HUES6 (cell line): ENCODE data around the gene SH3RF3.

Experiments used
- H3K27ac ChIP-seq: 2 replicates; pipeline ENCODE4 v1.7.0; 2013; ENCODE audit warnings: low read depth, mild to moderate bottlenecking, low read length, inconsistent platforms
- H3K27me3 ChIP-seq: 2 replicates; pipeline ENCODE4 v1.6.1; 2013; ENCODE audit warnings: low read length; ENCODE audit not compliant: control insufficient read depth, insufficient read depth
- H3K36me3 ChIP-seq: 2 replicates; pipeline ENCODE4 v1.6.1; 2013; ENCODE audit warnings: low read length; ENCODE audit not compliant: control insufficient read depth, insufficient read depth
- H3K4me1 ChIP-seq: 2 replicates; pipeline ENCODE4 v1.6.1; 2013; ENCODE audit warnings: low read length; ENCODE audit not compliant: control insufficient read depth, insufficient read depth
- H3K4me3 ChIP-seq: 2 replicates; pipeline ENCODE4 v1.5.1; 2013; ENCODE audit warnings: low read depth, low read length
- H3K9ac ChIP-seq: one replicate; pipeline ENCODE4 v1.6.1; 2013; ENCODE audit warnings: mild to moderate bottlenecking, low read length
- H3K9me3 ChIP-seq: 2 replicates; pipeline ENCODE4 v1.6.1; 2013; ENCODE audit warnings: low read depth, low read length; ENCODE audit not compliant: control insufficient read depth, insufficient read depth

SH3RF3 gene

DNA sequence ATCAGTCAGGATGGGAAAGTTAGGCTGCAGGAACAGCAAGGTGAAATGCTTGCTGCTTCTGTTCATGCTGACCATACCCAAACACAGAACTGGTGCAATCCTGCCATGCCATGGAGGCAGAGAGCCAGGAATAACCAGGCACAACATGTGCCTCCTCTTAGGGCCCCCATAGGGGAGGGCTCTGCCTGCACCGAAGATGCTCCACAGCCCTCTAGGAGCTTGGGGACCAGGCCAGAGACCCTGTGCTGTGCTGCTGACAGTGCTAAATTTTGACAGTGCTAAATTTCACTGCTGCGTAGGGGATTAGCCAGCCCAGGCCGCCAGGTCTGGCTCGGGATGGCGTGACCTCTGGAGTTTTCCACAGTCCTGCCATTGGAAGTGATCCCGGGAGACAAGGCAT, 173.3 kb downstream of the SH3RF3 start:
- H3K4me1 ChIP-seq: no peaks in the 10 kb centered on the region
- no peak overlapping the region for H3K27ac ChIP-seq
- no peak overlapping the region for H3K9ac ChIP-seq

DNA sequence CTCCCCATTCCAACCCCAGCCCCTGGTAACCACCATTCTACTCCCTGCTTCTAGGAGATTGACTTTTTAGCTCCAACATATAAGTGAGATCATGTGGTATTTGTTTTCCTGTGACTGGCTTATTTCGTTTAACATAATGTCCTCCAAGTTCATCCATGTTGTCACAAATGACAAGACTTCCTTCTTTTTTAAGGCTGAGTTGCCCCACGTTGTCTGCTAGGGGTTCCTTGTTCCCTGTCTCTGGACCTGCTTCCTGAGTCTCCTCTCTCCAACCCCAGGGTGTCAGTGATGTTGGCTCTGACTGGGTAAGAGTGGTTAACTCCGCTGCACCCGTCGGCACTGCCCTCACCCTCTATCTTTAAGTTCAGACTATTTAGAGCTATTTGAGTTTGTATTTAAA, 175.2 kb downstream of the SH3RF3 start:
- no peaks in the 10 kb centered on the region for H3K27me3 ChIP-seq
- no peak overlapping the region for H3K9ac ChIP-seq
- H3K36me3 ChIP-seq: no peaks in the 10 kb centered on the region
- H3K27ac ChIP-seq: no peak overlapping the region
- no peaks in the 10 kb centered on the region for H3K9me3 ChIP-seq
- H3K4me1 ChIP-seq: no peaks in the 10 kb centered on the region
- H3K4me3 ChIP-seq: no peak overlapping the region

More for the DNA sequence above, 173.3 kb downstream of the SH3RF3 start:
- H3K36me3 ChIP-seq: no peaks in the 10 kb centered on the region
- no peaks in the 10 kb centered on the region for H3K27me3 ChIP-seq
- H3K9me3 ChIP-seq: no peaks in the 10 kb centered on the region
- H3K4me3 ChIP-seq: no peak overlapping the region

DNA sequence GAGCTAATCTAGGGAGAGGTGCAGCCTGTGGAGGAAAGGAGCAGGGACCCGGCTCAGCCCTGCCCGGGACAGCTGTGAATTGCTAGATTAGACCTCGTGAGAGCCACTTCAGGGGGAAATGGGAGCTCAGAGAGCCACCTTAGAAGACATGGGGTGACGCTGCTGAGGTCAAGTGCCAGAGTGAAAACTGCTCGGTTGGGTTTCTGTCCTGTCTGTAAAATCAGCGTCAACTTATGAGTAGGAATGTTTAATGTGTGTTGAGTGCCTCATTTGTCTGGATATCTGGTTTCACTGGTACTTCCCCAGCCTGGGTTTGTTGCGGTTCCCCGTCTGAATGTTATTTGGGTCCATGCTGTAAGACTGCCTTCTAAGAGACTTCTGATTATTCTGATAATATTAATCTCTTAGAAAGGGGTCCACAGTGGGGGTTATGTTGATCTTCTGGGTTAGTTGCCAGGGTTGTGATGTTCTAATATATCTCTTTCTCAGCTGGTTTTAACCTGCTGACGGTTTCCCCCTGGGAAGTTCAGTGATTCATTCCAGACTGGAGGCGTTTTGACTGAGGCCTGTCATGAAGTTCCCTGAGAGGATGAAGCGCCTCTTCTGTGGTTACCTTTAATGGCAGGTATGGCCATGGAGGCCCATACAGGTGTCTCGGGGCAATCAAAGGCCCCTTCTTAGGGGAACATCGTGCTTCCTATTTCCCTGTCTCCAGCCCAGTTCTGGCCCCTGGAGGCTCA, 175.9 kb downstream of the SH3RF3 start:
- no peak overlapping the region for H3K27ac ChIP-seq

DNA sequence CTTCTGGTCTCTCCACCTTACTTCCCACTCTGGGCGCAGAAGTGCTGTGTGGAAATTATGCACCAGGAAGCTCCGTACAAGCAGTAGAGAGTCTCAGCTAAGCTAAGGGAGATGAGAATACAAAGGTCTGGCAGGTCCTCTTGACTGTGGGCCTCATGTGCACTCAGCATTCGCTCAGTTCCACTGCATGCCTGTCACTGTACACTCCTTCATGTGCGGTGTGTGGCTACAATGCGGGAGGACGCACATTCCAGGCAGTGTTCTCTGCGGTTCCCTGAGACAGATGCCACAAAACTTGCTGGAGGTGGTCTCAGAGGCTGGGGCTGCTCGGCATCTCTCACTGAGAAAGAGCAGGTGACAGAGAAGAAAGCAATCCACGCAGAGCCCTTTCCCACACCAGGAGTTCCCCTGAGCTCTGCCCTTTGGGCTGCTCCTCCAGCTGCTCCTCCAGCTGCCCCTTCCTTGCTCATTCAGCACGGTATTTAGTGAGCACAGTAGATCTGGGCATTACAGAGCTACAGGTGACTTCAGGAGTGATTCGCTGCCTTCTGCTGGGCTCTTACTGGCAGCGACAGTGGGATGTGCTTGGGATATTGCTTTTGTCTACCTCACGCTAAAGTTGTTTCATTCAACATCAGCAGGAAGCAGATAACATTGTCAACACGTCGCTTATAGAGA, 176.6 kb downstream of the SH3RF3 start:
- H3K4me1 ChIP-seq: no peaks in the 10 kb centered on the region
- H3K27me3 ChIP-seq: no peaks in the 10 kb centered on the region
- no peaks in the 10 kb centered on the region for H3K36me3 ChIP-seq
- H3K27ac ChIP-seq: no peak overlapping the region
- H3K9ac ChIP-seq: no peak overlapping the region
- no peaks in the 10 kb centered on the region for H3K9me3 ChIP-seq
- H3K4me3 ChIP-seq: no peak overlapping the region

More for the DNA sequence above, 175.9 kb downstream of the SH3RF3 start:
- Histone ChIP-seq H3K9ac (no peak overlapping the region), H3K9me3 (no peaks in the 10 kb centered on the region), H3K27me3 (no peaks in the 10 kb centered on the region), H3K4me3 (no peak overlapping the region), H3K4me1 (no peaks in the 10 kb centered on the region), H3K36me3 (no peaks in the 10 kb centered on the region)

- no peaks in the 10 kb centered on the region for H3K4me1 ChIP-seq
- H3K9me3 ChIP-seq: no peaks in the 10 kb centered on the region
- no peaks in the 10 kb centered on the region for H3K27me3 ChIP-seq
- H3K4me3 ChIP-seq: no peak overlapping the region
- no peak overlapping the region for H3K27ac ChIP-seq
- no peak overlapping the region for H3K9ac ChIP-seq
- no peaks in the 10 kb centered on the region for H3K36me3 ChIP-seq
These were observed 177.2 kb downstream of the SH3RF3 start for GRCh38 chr2:109306190-109306589.

- no peak overlapping the region for H3K4me3 ChIP-seq
- no peaks in the 10 kb centered on the region for H3K9me3 ChIP-seq
- no peaks in the 10 kb centered on the region for H3K4me1 ChIP-seq
- no peak overlapping the region for H3K9ac ChIP-seq
- H3K27me3 ChIP-seq: no peaks in the 10 kb centered on the region
- no peaks in the 10 kb centered on the region for H3K36me3 ChIP-seq
- H3K27ac ChIP-seq: no peak overlapping the region
These were observed 182.8 kb downstream of the SH3RF3 start for GRCh38 chr2:109311771-109312170.

DNA sequence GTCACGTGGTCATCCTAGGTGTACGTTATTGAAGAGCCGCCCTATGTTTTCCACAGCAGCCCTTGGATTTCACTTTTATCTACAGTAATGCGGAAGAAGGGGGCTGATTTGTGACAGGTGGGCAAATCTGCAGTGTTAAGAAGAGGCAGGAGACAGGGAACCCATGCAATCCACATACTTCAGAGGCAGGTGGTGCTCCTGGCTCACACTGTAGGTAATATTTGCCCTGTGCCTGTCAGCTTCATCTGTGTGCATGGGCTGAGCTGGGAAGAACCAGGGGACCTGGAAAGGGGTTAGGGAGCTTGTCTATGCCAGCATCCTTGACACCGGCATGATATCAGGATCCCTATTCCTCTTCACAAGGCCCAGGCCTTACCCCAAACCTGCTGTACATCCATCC, 183.9 kb downstream of the SH3RF3 start:
- Histone ChIP-seq H3K9ac (no peak overlapping the region), H3K27me3 (no peaks in the 10 kb centered on the region), H3K4me3 (no peak overlapping the region), H3K4me1 (no peaks in the 10 kb centered on the region), H3K36me3 (no peaks in the 10 kb centered on the region), H3K27ac (no peak overlapping the region), H3K9me3 (no peaks in the 10 kb centered on the region)

DNA sequence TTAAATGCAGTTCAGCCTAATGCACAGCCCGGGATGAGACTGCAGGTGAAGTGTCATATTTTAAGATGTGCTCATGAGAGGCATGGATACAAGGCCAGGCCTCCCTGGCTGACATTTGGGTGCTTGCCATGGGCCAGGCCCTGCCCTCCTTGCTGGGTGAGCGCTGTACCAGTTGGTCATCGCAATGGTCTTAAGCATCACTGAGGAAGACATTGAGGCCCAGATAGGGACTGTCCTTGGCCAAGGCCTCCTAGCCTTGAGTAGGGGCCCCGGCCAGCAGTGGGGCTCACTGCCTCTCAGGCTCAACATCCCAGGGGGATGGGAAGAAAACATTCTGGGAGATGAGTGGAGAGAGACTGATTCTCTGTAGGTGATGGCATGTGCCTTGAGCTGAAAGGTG, 184.3 kb downstream of the SH3RF3 start:
- no peaks in the 10 kb centered on the region for H3K4me1 ChIP-seq
- H3K4me3 ChIP-seq: no peak overlapping the region
- H3K9me3 ChIP-seq: no peaks in the 10 kb centered on the region
- no peaks in the 10 kb centered on the region for H3K36me3 ChIP-seq
- no peak overlapping the region for H3K9ac ChIP-seq
- H3K27ac ChIP-seq: no peak overlapping the region
- no peaks in the 10 kb centered on the region for H3K27me3 ChIP-seq

DNA sequence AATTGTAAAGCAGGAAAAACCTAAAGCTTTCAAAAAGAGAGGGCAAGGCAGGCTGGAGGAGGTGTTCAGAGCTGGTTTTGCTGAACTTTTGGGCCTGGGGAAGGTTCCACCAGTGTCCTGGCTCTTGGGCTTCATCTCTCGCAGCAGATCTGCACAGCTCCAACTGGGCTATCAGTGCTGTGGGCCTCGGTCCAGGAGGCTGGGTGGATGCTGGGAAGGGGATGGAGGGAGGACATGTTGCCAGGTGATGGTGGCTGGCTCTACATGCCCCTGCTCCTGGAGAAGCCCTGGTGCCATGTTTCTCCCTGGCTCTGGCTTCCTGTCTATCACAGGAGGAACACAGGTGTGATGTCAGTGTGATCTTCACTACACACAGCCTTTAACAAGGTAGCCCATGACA, 187.1 kb downstream of the SH3RF3 start:
- no peaks in the 10 kb centered on the region for H3K27me3 ChIP-seq
- no peak overlapping the region for H3K27ac ChIP-seq
- no peak overlapping the region for H3K4me3 ChIP-seq
- no peak overlapping the region for H3K9ac ChIP-seq
- H3K4me1 ChIP-seq: no peaks in the 10 kb centered on the region
- no peaks in the 10 kb centered on the region for H3K36me3 ChIP-seq
- no peaks in the 10 kb centered on the region for H3K9me3 ChIP-seq

DNA sequence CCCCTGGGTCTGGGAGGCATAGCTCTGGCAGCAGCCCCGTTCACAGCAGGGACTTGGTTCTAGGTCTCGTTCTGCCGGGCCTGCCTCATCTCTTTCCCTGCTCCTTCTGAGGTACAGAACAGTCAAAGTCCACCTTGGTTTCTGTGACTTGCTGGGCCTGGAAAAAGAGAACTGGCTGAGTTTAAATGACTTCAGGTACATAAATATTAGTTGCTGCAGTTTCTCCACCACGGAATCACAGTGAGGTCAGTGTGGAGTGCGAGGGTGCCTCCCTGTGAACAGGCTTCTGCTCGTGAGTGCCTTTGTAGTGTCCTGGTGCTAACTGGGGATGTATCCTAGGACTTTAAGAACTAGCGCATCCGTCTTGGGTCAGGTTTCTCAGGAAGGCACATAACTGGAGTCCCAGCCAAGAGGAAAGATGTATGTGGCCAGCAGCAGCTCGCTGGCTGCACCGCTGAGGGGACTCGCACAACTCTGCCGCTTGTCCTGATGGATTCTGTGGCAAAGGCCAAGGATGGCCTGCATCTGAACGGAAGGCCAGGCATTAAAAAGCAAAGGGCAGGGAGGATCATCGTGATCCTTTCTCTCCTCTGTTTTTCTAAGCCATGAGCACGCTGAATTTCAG, 188.6 kb downstream of the SH3RF3 start:
- Histone ChIP-seq H3K4me3 (no peak overlapping the region), H3K36me3 (no peaks in the 10 kb centered on the region), H3K27ac (no peak overlapping the region), H3K9me3 (no peaks in the 10 kb centered on the region), H3K27me3 (no peaks in the 10 kb centered on the region), H3K9ac (no peak overlapping the region), H3K4me1 (peaks cover 6% of the 10 kb centered on the region; the same call in 1 of the 2 replicates)
